Stomach (tissue), 9 donors: ENCODE results near the gene LENEP. TPM values are rescaled to one million over a fixed set of nuclear protein-coding genes. Genes with fewer than 3 reads are reported as not detected.
A peak's percentile ranks its signal among the peaks of the same experiment; 100 is the strongest.

Experiments used
- DNase-seq, 2 donors: peaks; one replicate each; pipeline versions ENCODE4 v3.0.0 to v3.0.0-alpha.2; 2013 to 2019
- H3K27ac ChIP-seq, 5 donors: fragments of 200-600 bp in 4 of 5; sonication (generic) in 4 of 5; one replicate each; pipeline ENCODE4 v1.5.1; 2013 to 2019; ENCODE audit warnings: mild to moderate bottlenecking in 1 of 5, moderate library complexity in 1 of 5
- H3K27me3 ChIP-seq, 3 donors: fragments of 200-600 bp; sonication (generic); one replicate each; pipeline ENCODE4 v1.5.1; 2017 to 2019; ENCODE audit warnings: mixed run types in 1 of 3
- H3K36me3 ChIP-seq, 4 donors: fragments of 200-600 bp; sonication (generic); 1 replicate in 3 of 4; 2 replicates in 1 of 4; pipeline ENCODE4 v1.5.1; 2016 to 2019
- H3K4me1 ChIP-seq, 4 donors: fragments of 200-600 bp; sonication (generic); one replicate each; pipeline ENCODE4 v1.5.1; 2016 to 2019
- H3K4me3 ChIP-seq, 4 donors: fragments of 200-600 bp; sonication (generic) in 3 of 4; one replicate each; pipeline ENCODE4 v1.5.1; 2016 to 2019; ENCODE audit warnings: mild to moderate bottlenecking in 1 of 4
- H3K9me3 ChIP-seq, 4 donors: fragments of 200-600 bp; sonication (generic); one replicate each; pipeline ENCODE4 v1.5.1; 2016 to 2019
- EP300 ChIP-seq: sonication (generic); formaldehyde crosslinking; IDR thresholded peaks from one replicate; pipeline ENCODE4 v1.6.1; 2017; ENCODE audit warnings: antibody characterized with exemption
- POLR2A ChIP-seq, 4 donors: fragments of 450-650 bp; IDR thresholded peaks; one replicate each; pipeline ENCODE4 v1.6.1; 2016; ENCODE audit warnings: antibody characterized with exemption in 4 of 4, control low read depth in 2 of 4, mild to moderate bottlenecking in 1 of 4, moderate library complexity in 1 of 4
- POLR2AphosphoS5 ChIP-seq, 3 donors: sonication (generic); formaldehyde crosslinking; IDR thresholded peaks; one replicate each; pipeline ENCODE4 v1.6.1; 2016; ENCODE audit warnings: antibody characterized with exemption in 3 of 3
- WGBS, 5 donors: extraction: QIAGEN DNeasy Blood & Tissue Kit in 3 of 5; methylation state at CpG; one replicate each; pipeline versions ENCODE4 v1.1.5 to v1.1.7; 2013 to 2018; 5-methylcytosine and 5-hydroxymethylcytosine counted together
- intact Hi-C: fragments of 100-400 bp; cut with DNase I; formaldehyde crosslinking; loops from one replicate; pipeline ENCODE4 v1.15.1; 2023; ENCODE audit warnings: low total_unique reads
- polyA plus RNA-seq, 3 donors: library from polyadenylated mRNA; stranded (reverse); fragments of 200-250 nt; gene quantifications; one replicate each; pipeline ENCODE4 v1.2.3, GENCODE V29; 2013
- total RNA-seq, 5 donors: library from RNA; depleted of rRNA; stranded (reverse); fragments of >200 nt; gene quantifications; one replicate each; pipeline versions ENCODE4 v1.1.0 to v1.2.3, GENCODE V29; 2014 to 2016
- TF ChIP-seq, protein P1 (sequence below), 7 experiments: fragments of 450-650 bp in 4 of 7; fragments of 200-600 bp in 3 of 7; sonication (generic) in 3 of 7; IDR thresholded peaks; one replicate each; pipeline ENCODE4 v1.5.1; 2016 to 2019; ENCODE audit warnings: antibody characterized with exemption in 7 of 7, control low read depth in 2 of 7, mild to moderate bottlenecking in 1 of 7
- donor health status: healthy with polysubstance abuse.
- donor health status: Bipolar disorder and iron deficiency.
- donor health status: healthy.

Gene LENEP
- total and polyA plus RNA-seq, 8 donors: 1.1 to 11.6 TPM; not detected in 6

GRCh38 chr1:154962156-154962749, 31.1 kb upstream of the LENEP start:
- WGBS, 5 donors: 1 to 4% (median 2%) methylated on average over 20 to 25 of the region's 25 CpGs
- no peaks in the 10 kb centered on the region for H3K9me3 ChIP-seq
- H3K4me3 ChIP-seq: peak overlapping the region; percentile 84 to 95 (median 89)
- peak overlapping the region; percentile 98 to 99 (median 99) for H3K27ac ChIP-seq
- TF ChIP-seq, protein P1, sequence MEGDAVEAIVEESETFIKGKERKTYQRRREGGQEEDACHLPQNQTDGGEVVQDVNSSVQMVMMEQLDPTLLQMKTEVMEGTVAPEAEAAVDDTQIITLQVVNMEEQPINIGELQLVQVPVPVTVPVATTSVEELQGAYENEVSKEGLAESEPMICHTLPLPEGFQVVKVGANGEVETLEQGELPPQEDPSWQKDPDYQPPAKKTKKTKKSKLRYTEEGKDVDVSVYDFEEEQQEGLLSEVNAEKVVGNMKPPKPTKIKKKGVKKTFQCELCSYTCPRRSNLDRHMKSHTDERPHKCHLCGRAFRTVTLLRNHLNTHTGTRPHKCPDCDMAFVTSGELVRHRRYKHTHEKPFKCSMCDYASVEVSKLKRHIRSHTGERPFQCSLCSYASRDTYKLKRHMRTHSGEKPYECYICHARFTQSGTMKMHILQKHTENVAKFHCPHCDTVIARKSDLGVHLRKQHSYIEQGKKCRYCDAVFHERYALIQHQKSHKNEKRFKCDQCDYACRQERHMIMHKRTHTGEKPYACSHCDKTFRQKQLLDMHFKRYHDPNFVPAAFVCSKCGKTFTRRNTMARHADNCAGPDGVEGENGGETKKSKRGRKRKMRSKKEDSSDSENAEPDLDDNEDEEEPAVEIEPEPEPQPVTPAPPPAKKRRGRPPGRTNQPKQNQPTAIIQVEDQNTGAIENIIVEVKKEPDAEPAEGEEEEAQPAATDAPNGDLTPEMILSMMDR (IDR thresholded peaks at IDR 0.05): no peak
- TF ChIP-seq POLR2A (IDR thresholded peaks at IDR 0.05): no peak
- no peak for TF ChIP-seq EP300
- no peak for TF ChIP-seq POLR2AphosphoS5 (IDR thresholded peaks at IDR 0.05)
- H3K36me3 ChIP-seq: peaks cover 41 to 67% (median 66%) of the 10 kb centered on the region in 4 donors
- peaks cover 23 to 80% (median 67%) of the 10 kb centered on the region in 4 donors for H3K4me1 ChIP-seq
- H3K27me3 ChIP-seq: no peaks in the 10 kb centered on the region
- intact Hi-C loops: loop anchor here (10.0 kb wide), 1 partner anchor 53 kb away; no protein-coding TSS in a partner anchor
- DNase-seq: peak in 1 of 2 donors; percentile 59

DNA sequence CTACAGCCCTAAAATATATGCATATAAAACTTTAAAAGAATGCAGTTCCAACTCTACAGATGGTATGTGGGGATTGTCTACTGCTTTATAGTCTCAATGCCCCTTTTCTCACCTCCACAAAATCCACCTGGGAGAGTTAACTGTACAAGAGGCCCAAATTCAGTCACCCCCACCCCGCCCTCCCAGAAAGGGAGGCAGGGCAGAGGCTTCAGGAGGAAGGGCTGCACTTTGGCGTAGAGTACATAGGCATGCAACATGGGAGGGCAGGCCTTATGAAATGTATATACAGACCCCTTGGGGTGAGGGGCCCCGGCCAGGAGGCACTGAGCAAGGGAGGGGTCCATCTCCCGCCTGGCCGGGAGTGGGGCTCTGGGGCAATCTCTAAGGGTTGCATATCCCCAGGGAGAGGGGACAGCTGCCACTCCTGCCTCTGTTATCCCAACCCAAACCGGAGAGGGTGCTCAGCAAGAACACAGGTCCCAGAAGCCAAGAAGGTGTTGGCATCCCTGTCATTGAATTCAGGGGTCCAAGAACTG, 30.5 kb upstream of the LENEP start:
- 42 to 69% (median 60%) methylated on average over 6 of the region's 6 CpGs for WGBS, 5 donors
- TF ChIP-seq POLR2AphosphoS5 (IDR thresholded peaks at IDR 0.05) (no peak), POLR2A (IDR thresholded peaks at IDR 0.05) (no peak), EP300 (no peak)
- TF ChIP-seq, protein P1 (IDR thresholded peaks at IDR 0.05): no peak
- H3K27me3 ChIP-seq: no peaks in the 10 kb centered on the region
- H3K27ac ChIP-seq: peak overlapping the region in 4 of 5 donors; percentile 98 to 99 (median 98)
- DNase-seq: peak in 1 of 2 donors; percentile 5
- peaks cover 47 to 72% (median 71%) of the 10 kb centered on the region in 4 donors for H3K36me3 ChIP-seq
- peak overlapping the region; percentile 84 to 95 (median 89) for H3K4me3 ChIP-seq
- intact Hi-C loops: loop anchor here (10.0 kb wide), 1 partner anchor 52 kb away; no protein-coding TSS in a partner anchor
- no peaks in the 10 kb centered on the region for H3K9me3 ChIP-seq
- H3K4me1 ChIP-seq: peaks cover 20 to 79% (median 69%) of the 10 kb centered on the region in 4 donors

- Histone ChIP-seq H3K27me3 (no peaks in the 10 kb centered on the region), H3K27ac (peak overlapping the region in 3 of 5 donors; percentile 10 to 99 (median 98)), H3K36me3 (peaks cover 46 to 72% (median 71%) of the 10 kb centered on the region in 4 donors), H3K4me3 (no peak overlapping the region), H3K4me1 (peaks cover 20 to 78% (median 70%) of the 10 kb centered on the region in 4 donors), H3K9me3 (no peaks in the 10 kb centered on the region)
- DNase-seq: peak in 1 of 2 donors; percentile 3
- WGBS, 5 donors: 68 to 79% (median 74%) methylated on average over 8 of the region's 8 CpGs
- no peak for TF ChIP-seq POLR2AphosphoS5 (IDR thresholded peaks at IDR 0.05)
- TF ChIP-seq, protein P1 (IDR thresholded peaks at IDR 0.05): no peak
- no peak for TF ChIP-seq POLR2A (IDR thresholded peaks at IDR 0.05)
- no peak for TF ChIP-seq EP300
- intact Hi-C loops: loop anchor here (10.0 kb wide), 1 partner anchor 51 kb away; no protein-coding TSS in a partner anchor
These were observed 29.7 kb upstream of the LENEP start for GRCh38 chr1:154963643-154964042.

GRCh38 chr1:154964359-154964758, 29.0 kb upstream of the LENEP start:
- no peak overlapping the region for H3K4me3 ChIP-seq
- DNase-seq: no peak
- H3K36me3 ChIP-seq: peaks cover 39 to 72% (median 69%) of the 10 kb centered on the region in 4 donors
- peaks cover 23 to 78% (median 74%) of the 10 kb centered on the region in 4 donors for H3K4me1 ChIP-seq
- H3K27ac ChIP-seq: peak overlapping the region in 2 of 5 donors; percentile 10 to 99
- 66 to 87% (median 76%) methylated on average over 6 of the region's 6 CpGs for WGBS, 5 donors
- intact Hi-C loops: loop anchor here (10.0 kb wide), 1 partner anchor 50 kb away; no protein-coding TSS in a partner anchor
- no peaks in the 10 kb centered on the region for H3K9me3 ChIP-seq
- TF ChIP-seq EP300 (no peak), POLR2A (IDR thresholded peaks at IDR 0.05) (no peak), POLR2AphosphoS5 (IDR thresholded peaks at IDR 0.05) (no peak)
- TF ChIP-seq, protein P1 (IDR thresholded peaks at IDR 0.05): no peak
- H3K27me3 ChIP-seq: no peaks in the 10 kb centered on the region
